Transverse colon (tissue), 4 donors: Measurements from ENCODE around the gene NOTCH3. TPM values are rescaled to one million over a fixed set of nuclear protein-coding genes. Genes with fewer than 3 reads are reported as not detected.

ENCODE experiments used
- DNase-seq: peaks from one replicate; pipeline ENCODE4 v3.0.0-alpha.2; 2019
- H3K27ac ChIP-seq, 4 donors: fragments of 200-600 bp; sonication (generic); 2 replicates each; pipeline ENCODE4 v1.5.1; 2016 to 2018; ENCODE audit warnings: inconsistent platforms in 4 of 4
- H3K27me3 ChIP-seq: fragments of 200-600 bp; sonication (generic); 2 replicates; pipeline ENCODE4 v1.5.1; 2017; ENCODE audit warnings: inconsistent platforms
- H3K36me3 ChIP-seq, 4 donors: fragments of 200-600 bp; sonication (generic); 2 replicates each; pipeline ENCODE4 v1.5.1; 2017 to 2019; ENCODE audit warnings: inconsistent platforms in 4 of 4
- H3K4me1 ChIP-seq, 4 donors: fragments of 200-600 bp; sonication (generic); 2 replicates each; pipeline ENCODE4 v1.5.1; 2017 to 2020; ENCODE audit warnings: inconsistent platforms in 4 of 4
- H3K4me3 ChIP-seq, 4 donors: fragments of 200-600 bp; sonication (generic); 1 replicate in 1 of 4; 2 replicates in 3 of 4; pipeline versions ENCODE4 v1.5.1 to v1.6.1; 2017 to 2019; ENCODE audit warnings: inconsistent platforms in 4 of 4
- H3K9me3 ChIP-seq, 2 donors: fragments of 200-600 bp; sonication (generic); 2 replicates each; pipeline ENCODE4 v1.5.1; 2017 to 2019; ENCODE audit warnings: inconsistent platforms in 2 of 2
- CTCF ChIP-seq, 5 experiments: fragments of 200-600 bp in 3 of 5; fragments of 450-650 bp in 2 of 5; sonication (generic) in 3 of 5; IDR thresholded peaks; 1 replicate in 2 of 5; 2 replicates in 3 of 5; pipeline ENCODE4 v1.5.1; 2016 to 2017; ENCODE audit warnings: antibody characterized with exemption in 5 of 5, inconsistent platforms in 3 of 5, mild to moderate bottlenecking in 2 of 5, moderate library complexity in 1 of 5
- EP300 ChIP-seq: sonication (generic); formaldehyde crosslinking; IDR thresholded peaks from one replicate; pipeline ENCODE4 v1.6.1; 2017; ENCODE audit warnings: antibody characterized with exemption, low read depth
- POLR2A ChIP-seq: fragments of 450-650 bp; IDR thresholded peaks from one replicate; pipeline ENCODE4 v1.6.1; 2016; ENCODE audit warnings: antibody characterized with exemption, mild to moderate bottlenecking, moderate library complexity
- POLR2AphosphoS5 ChIP-seq, 3 donors: sonication (generic); formaldehyde crosslinking; IDR thresholded peaks; one replicate each; pipeline ENCODE4 v1.6.1; 2016; ENCODE audit warnings: antibody characterized with exemption in 3 of 3
- WGBS, 2 donors: methylation state at CpG; one replicate each; pipeline ENCODE4 v1.1.5; 2018; ENCODE audit warnings: low coverage in 1 of 2; 5-methylcytosine and 5-hydroxymethylcytosine counted together
- in situ Hi-C, 4 donors: fragments of 200-750 bp; cut with MboI; loops; one replicate each; pipeline versions ENCODE4 v1.15.0 to v1.15.1; 2017; ENCODE audit warnings: low sequenced_read_pairs in 3 of 4, low pct_ligation_motif_present in 1 of 4, low pct_unique_long_range_greater_than_20kb in 1 of 4
- intact Hi-C: fragments of 100-400 bp; cut with DNase I; formaldehyde crosslinking; loops from one replicate; pipeline ENCODE4 v1.15.1; 2023; ENCODE audit warnings: low total_unique reads
- total RNA-seq, 4 donors: library from RNA; depleted of rRNA; stranded (reverse); fragments of >200 nt; gene quantifications; one replicate each; pipeline ENCODE4 v1.1.0, GENCODE V29; 2016

The NOTCH3 gene
- total RNA-seq, 4 donors from 2014 or later = 2.2 to 16.3 (median 4.7) TPM

GRCh38 chr19:15188851-15189250 lies 11.9 kb downstream of the NOTCH3 start:
- Histone ChIP-seq H3K36me3 (no peaks in the 10 kb centered on the region), H3K27ac (no peak overlapping the region), H3K4me1 (no peaks in the 10 kb centered on the region), H3K4me3 (no peak overlapping the region), H3K27me3 (peaks cover under 1% of the 10 kb centered on the region), H3K9me3 (no peaks in the 10 kb centered on the region)
- in situ Hi-C loops (no loop called here), intact Hi-C loops (no loop called here)
- DNase-seq = no peak
- WGBS, 2 donors = 90% methylated on average over 24 of the region's 24 CpGs; no CpG with 5 or more reads in 1 of the 2 donors
- no peak for TF ChIP-seq POLR2A
- TF ChIP-seq POLR2AphosphoS5 (IDR thresholded peaks at IDR 0.05) = no peak
- no peak for TF ChIP-seq EP300
- no peak for TF ChIP-seq CTCF (IDR thresholded peaks at IDR 0.05)

GRCh38 chr19:15187026-15188007 lies 13.5 kb downstream of the NOTCH3 start:
- no peak overlapping the region for H3K4me3 ChIP-seq
- no peaks in the 10 kb centered on the region for H3K4me1 ChIP-seq
- H3K9me3 ChIP-seq = no peaks in the 10 kb centered on the region
- H3K27me3 ChIP-seq = no peaks in the 10 kb centered on the region
- DNase-seq = no peak
- in situ Hi-C loops (no loop called here), intact Hi-C loops (no loop called here)
- TF ChIP-seq POLR2AphosphoS5 (IDR thresholded peaks at IDR 0.05) (no peak), POLR2A (no peak), EP300 (no peak)
- no peaks in the 10 kb centered on the region for H3K36me3 ChIP-seq
- 93 to 100% methylated on average over 1 to 36 of the region's 38 CpGs for WGBS, 2 donors
- H3K27ac ChIP-seq = no peak overlapping the region

- H3K27me3 ChIP-seq = no peaks in the 10 kb centered on the region
- TF ChIP-seq POLR2AphosphoS5 (IDR thresholded peaks at IDR 0.05) (no peak), POLR2A (no peak), CTCF (IDR thresholded peaks at IDR 0.05) (no peak)
- no peak overlapping the region for H3K4me3 ChIP-seq
- no peak for DNase-seq
- H3K4me1 ChIP-seq = peaks cover 0 to 2% (median 0%) of the 10 kb centered on the region in 4 donors
- H3K9me3 ChIP-seq = no peaks in the 10 kb centered on the region
- H3K27ac ChIP-seq = no peak overlapping the region
- WGBS, 2 donors = 89% methylated on average over 12 of the region's 12 CpGs; no CpG with 5 or more reads in 1 of the 2 donors
- no peaks in the 10 kb centered on the region for H3K36me3 ChIP-seq
- intact Hi-C loops (no loop called here), in situ Hi-C loops (no loop called here)
Observed at GRCh38 chr19:15185188-15185587, 15.6 kb downstream of the NOTCH3 start.

- Histone ChIP-seq H3K27me3 (no peaks in the 10 kb centered on the region), H3K27ac (no peak overlapping the region), H3K36me3 (no peaks in the 10 kb centered on the region), H3K4me1 (peaks cover 0 to 2% (median 0%) of the 10 kb centered on the region in 4 donors), H3K4me3 (no peak overlapping the region), H3K9me3 (no peaks in the 10 kb centered on the region)
- in situ Hi-C loops = no loop called here
- WGBS, 2 donors = 88 to 96% methylated on average over 4 of the region's 4 CpGs
- DNase-seq = no peak
- intact Hi-C loops = no loop called here
- no peak for TF ChIP-seq POLR2A
- no peak for TF ChIP-seq CTCF (IDR thresholded peaks at IDR 0.05)
- no peak for TF ChIP-seq POLR2AphosphoS5 (IDR thresholded peaks at IDR 0.05)
- no peak for TF ChIP-seq EP300
Observed at GRCh38 chr19:15184776-15185175, 16.0 kb downstream of the NOTCH3 start.
